ENCODE measurements around the gene TP73.
"Not testable (repeated sequence)": the region's sequence is repeated elsewhere in the genome, so short reads cannot be mapped to it uniquely, and the experiment has no call there.

Gene TP73

DNA sequence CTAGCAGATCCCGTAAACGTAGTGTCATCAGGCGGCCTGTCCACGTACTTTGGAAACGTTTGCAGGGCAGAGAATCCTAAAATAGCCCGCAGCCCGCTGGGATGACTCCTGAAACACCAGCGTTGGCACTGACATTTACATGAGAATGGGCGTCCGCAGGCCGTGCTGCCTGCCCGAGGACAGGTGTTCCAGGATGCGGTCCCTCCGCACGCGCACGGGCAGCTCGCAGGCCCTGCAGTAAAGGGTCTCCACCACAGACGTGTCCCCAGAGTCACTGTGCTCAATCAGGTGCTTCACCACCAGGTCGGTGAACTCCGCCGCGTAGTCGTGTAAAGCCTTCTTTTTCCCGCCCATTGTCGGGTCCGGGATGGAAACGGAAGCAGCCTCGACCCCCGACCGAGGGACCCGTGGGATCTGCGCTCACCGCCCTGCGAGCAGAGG is 94.1 kb downstream of the TP73 start:
- DNase-seq: no peak

DNA sequence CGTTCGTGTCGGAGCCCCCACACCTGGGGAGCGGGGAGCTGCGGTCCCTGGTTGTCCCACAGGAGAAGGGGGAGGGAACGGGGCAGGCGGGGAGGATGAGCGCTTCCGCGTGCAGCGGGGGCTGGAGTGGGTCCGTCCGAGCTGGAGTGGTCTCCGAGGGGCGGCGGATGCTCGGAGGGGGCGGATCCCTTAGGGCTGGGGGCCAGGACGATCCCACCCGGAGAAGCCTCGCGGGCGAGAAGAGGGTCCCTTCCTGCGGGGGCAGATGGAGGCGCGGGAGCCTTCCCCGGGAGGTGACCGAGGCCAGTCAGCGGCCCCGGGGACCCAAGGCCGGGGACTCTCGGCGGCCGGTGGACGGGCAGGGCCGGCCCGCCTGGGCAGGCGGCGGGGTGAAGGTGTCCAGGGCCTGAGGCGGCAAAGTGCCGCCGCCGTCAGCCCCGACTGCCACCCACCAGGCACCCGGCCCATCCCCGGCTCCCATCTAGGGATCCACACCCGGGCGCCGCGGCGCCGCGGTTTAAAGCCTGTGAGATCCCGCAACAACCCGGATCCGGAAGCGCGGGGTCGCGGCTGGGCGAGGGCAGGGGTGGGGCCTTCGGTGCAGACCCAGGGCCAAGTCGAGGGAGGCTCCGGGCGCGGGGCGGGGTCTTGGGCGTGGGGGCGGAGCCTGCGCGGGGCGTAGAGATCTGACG is 94.7 kb downstream of the TP73 start:
- peak; percentile 68 to 89 (median 70) for DNase-seq

GRCh38 chr1:3747522-3747848 is 95.2 kb downstream of the TP73 start:
- no peak for DNase-seq

- DNase-seq: no peak
Observed at GRCh38 chr1:3747903-3748302, 95.6 kb downstream of the TP73 start.

DNA sequence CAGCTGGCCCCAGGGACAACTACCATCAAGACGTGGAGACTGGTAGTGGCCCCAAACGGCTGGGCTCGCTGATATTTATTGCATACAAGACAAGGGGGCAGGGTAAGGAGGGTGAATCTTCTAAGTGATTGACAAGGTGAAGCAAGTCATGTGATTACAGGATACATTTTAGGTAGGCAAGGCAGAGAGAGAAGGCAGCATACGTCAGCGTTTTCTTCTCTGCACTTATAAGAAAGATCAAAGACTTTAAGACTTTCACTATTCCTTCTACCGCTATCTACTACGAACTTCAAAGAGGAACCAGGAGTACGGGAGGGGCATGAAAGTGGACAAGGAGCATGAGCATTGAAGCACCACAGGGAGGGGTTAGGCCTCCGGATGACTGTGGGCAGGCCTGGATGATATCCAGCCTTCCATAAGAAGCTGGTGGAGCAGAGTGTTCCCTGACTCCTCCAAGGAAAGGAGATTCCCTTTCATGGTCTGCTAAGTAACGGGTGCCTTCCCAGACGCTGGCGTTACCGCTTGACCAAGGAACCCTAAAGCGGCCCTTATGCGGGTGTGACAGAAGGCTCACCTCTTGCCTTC is 96.1 kb downstream of the TP73 start:
- DNase-seq: not testable (repeated sequence)

DNA sequence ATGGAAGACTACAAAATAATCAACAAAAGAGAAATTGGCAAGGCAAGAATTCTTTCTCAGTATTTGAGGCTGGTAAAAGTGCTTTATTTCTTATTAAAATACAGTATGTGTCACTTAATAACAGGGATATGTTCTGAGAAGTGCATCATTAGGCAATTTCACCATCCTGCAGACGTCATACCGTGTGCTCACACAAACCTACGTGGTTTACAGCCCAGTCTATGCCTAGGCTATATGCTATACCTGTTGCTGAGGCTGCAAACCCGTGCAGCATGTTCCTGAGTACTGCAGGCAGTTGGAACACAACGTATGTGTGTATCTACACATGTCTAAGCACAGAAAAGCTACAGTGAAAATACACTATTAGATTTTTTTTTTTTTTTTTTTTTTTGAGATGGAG is 97.2 kb downstream of the TP73 start:
- DNase-seq: no peak

DNA sequence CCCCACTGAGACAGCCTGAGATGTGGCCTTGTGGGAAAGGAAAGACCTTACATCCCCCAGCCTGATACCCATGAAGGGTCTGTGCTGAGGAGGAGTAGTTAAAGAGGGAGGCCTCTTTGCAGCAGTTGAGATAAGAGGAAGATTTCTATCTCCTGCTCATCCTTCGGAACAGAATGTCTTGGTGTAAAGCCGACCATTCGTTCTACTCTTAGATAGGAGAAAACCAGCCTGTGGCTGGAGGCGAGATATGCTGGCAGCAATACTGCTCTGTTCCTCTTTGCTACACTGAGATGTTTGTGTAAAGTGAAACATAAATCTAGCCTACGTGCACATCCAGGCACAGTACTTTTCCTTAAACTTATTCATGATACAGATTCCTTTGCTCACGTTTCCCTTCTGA is 98.4 kb downstream of the TP73 start:
- no peak for DNase-seq

- DNase-seq: no peak
Observed at GRCh38 chr1:3752400-3752945, 100.2 kb downstream of the TP73 start, which contains the start of gene CCDC27. Gene CCDC27 (plus strand): TSS chr1:3752450. CDS start chr1:3752482, 32 bp downstream.

GRCh38 chr1:3753656-3754454 is 101.5 kb downstream of the TP73 start:
- DNase-seq: no peak

DNA sequence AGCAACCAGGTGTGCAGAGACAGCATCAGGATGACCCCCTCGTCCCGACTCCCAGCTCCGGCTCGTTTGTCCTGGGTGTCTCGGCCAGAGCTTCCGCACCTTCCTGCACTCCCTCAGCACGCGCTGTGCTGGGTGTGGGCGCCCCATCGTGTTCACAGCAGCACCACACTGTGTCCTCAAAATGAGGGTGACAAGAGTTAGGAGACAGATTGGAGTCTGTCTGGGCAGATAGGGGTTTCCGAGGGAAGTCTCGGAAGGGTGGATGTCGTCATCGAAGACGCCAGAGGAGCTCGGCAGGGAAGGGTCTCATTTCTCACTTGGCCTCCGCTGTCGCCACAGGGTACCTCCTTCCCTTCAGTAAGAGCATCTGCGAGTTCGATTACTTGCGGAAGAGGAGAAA is 104.1 kb downstream of the TP73 start:
- DNase-seq: no peak

DNA sequence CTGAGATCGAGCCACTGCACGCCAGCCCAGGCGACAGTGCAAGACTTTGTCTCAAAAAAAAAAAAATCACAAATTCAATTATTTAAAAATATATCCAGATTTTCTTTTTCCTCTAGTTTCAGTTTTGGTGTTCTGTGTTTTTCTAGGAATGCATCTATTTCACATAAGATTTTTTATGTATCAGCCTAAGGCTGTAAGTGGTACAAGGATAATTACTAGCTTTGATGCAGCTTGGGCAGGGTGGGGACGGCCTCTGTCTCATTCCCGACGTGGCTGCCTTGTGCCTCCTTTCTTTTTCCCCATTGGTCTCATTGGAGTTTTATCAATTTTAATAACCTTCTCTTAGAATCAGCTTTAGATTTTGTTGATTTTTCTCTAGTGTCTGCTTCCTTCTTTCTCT is 106.8 kb downstream of the TP73 start:
- DNase-seq: no peak

- no peak for DNase-seq
Observed at GRCh38 chr1:3759796-3760195, 107.5 kb downstream of the TP73 start.

DNA sequence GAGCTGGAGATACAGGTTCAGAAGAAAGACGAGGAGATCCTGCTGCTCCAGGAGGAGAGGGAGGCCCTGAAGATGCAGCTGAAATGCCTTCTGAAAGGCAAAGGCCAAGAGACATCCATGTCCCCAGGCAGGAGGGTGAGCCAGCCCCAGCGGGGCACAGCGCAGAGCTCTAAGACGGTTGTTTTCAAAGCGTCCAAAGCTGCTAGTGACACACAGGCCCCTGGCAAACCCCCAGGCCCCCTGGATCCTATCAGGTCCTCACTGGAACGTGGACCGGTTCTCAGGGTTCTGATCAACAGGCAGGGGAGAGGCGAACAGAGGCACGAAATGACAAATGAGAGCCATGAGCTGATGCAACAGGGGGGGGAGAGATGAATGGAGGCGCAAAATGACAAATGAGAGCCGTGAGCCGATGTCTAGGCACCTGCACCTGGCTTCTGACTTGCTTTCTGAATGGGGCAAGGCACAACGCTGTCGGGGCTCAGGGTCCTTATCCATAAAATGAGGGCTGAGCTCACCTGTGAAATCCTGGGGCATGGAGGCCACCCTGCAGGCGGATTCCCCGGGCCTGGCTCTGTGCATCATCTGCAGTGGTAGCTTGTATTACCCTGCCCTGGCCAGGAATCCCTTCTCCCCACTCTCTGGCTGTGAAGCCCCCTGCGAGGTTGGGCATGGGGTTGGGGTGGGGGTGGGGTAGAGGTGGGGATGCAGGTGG is 109.1 kb downstream of the TP73 start:
- DNase-seq: no peak

- DNase-seq: no peak
Observed at GRCh38 chr1:3762151-3762872, 110.0 kb downstream of the TP73 start.

- DNase-seq: no peak
Observed at GRCh38 chr1:3762873-3763228, 110.5 kb downstream of the TP73 start.

GRCh38 chr1:3763351-3764125 is 111.2 kb downstream of the TP73 start:
- DNase-seq: no peak

DNA sequence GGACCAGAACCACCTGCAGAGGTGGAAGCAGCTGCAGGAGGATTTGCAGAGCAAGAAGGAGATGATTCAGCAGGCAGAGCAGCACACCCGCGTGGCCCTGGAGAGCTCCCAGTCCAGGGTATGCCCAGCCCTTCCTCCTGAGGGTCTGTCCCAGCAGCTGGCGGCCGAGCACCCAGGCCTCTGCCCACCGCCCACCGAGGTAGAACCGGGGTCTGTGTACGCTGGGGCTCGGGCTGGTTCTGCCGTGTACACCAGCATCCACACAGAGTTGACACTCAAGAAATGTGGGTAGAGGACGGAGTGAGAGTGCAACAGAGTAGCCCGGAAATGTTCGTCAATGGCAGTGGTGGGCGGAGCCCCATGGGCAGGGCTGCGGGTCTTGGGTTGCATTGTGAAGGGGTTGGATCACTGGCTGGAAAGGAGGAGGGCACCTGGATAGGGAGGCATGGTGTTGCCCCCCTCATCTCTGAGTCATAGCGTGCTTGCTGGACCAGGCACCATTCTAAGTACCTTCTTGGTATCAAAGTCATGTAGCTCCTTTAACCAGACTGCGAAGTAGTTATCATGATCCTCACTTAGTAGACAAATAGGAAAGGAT is 115.1 kb downstream of the TP73 start:
- DNase-seq: no peak

DNA sequence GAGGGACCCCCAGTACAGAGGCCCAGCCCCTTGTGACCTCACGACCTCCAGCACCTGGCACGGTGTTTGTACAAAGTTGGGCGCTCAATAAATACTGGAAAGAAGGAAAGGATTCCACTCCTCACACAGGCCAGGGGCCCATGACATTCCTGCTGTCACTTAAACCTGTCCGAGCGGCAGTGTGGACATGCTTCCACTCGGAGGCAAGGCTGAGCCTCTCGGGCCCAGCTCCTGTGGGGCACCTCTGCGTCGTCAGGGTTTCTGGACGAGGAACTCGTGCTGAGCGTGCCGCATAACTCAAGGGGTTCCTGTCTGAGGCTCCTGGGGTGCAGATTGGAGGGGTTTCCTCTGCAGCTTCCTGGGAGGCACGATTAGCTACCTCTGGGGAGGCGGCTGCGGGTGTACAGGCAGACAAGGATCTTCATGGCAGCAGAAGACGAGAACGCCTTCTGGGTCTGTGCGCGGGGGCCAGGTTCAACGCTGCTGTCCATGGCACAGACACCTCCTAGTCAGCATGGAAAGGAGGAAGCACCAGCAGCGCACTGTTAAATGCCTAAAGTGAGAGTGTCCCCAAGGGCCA is 116.6 kb downstream of the TP73 start:
- DNase-seq: no peak

DNA sequence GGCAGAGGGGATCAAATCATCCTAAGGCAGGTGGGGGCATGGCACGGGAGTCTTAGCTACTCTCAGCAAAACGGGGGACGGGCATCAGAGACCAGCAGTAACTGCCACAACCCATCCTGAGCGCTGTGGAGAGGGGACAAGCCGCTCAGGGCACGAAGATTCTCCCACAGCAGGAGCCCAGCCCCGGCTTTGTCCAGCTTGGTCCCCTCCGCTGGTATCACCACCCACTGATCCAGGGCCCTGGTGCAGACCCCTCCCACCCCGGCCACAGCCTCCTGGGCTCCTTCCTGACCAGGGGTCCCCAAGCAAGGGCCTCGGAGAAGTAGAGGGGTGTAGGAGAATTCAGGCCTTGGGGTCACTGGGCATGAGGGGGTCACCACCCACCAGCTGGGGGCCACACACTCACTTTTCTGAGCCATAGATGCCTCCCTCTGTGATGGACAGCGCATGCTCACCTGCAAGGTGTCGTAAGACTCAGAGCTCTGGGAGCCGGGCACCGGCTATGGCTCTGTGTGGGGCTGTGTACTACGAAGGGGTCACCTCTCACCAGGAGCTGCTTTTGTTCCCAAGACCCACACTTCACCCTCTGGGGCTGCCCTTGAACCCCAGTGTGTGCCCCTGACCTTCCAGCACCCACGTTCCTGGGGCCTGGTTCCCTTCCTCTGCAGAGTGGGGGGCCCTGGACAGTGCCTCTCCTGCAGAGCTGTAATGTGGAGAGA is 117.9 kb downstream of the TP73 start:
- DNase-seq: no peak

Data from suppressor macrophage treated with lipopolysaccharide for 1 hour (primary cell).